SK-N-SH (cell line): Measurements from ENCODE around the gene ECSCR. TPM values are rescaled to one million over a fixed set of nuclear protein-coding genes. Genes with fewer than 3 reads are reported as not detected.

Source experiments
- CTCF ChIA-PET: fragments of 300-600, 350-600 bp; formaldehyde crosslinking; extraction: SDS; loops from one replicate; lab custom pipeline; 2021; lab: Yijun Ruan, JAX
- POLR2A ChIA-PET: fragments of 350-600 bp; sonication (Branson Sonifier 250); formaldehyde crosslinking; extraction: SDS; loops from one replicate; lab custom pipeline; 2020; ENCODE audit warnings: antibody characterized with exemption, inconsistent platforms; lab: Yijun Ruan, JAX
- DNase-seq: peaks from one replicate; pipeline ENCODE4 v3.0.0; 2012
- H2AFZ ChIP-seq: fragments of 200-600 bp; sonication (generic); 2 replicates; pipeline ENCODE4 v1.8.1; 2016; ENCODE audit warnings: antibody characterized with exemption, mild to moderate bottlenecking, low read depth
- H3F3A ChIP-seq: fragments of 200-600 bp; sonication (generic); replicated peaks from 2 replicates; pipeline ENCODE3; 2016; ENCODE audit warnings: antibody characterized with exemption, mild to moderate bottlenecking; ENCODE audit not compliant: insufficient read depth
- H3K27ac ChIP-seq, 2 experiments: fragments of 200-500 bp in 1 of 2; fragments of 200-600 bp in 1 of 2; sonication (Bioruptor generic) in 1 of 2; sonication (generic), shearing (Covaris generic) in 1 of 2; 2 replicates each; pipeline versions ENCODE4 v1.5.1 to v1.6.1; 2014 to 2016; ENCODE audit warnings: low read depth in 2 of 2, inconsistent platforms in 1 of 2, low read length in 1 of 2, mild to moderate bottlenecking in 1 of 2, mixed read lengths in 1 of 2
- H3K27me3 ChIP-seq: fragments of 200-600 bp; sonication (generic), shearing (Covaris generic); 2 replicates; pipeline ENCODE4 v1.6.1; 2016; ENCODE audit warnings: mixed run types; ENCODE audit not compliant: insufficient read depth
- H3K36me3 ChIP-seq, 2 experiments: fragments of 200-500 bp in 1 of 2; fragments of 200-600 bp in 1 of 2; sonication (Bioruptor generic) in 1 of 2; sonication (generic) in 1 of 2; replicated peaks in 1 of 2; 2 replicates each; pipeline versions ENCODE3 to v1.5.1; 2014 to 2016; ENCODE audit warnings: low read length in 1 of 2, mild to moderate bottlenecking in 1 of 2; ENCODE audit not compliant: insufficient read depth in 2 of 2, control insufficient read depth in 1 of 2
- H3K4me1 ChIP-seq, 2 experiments: fragments of 200-500 bp in 1 of 2; fragments of 200-600 bp in 1 of 2; sonication (Bioruptor generic) in 1 of 2; sonication (generic), shearing (Covaris generic) in 1 of 2; 2 replicates each; pipeline versions ENCODE4 v1.5.1 to v1.6.1; 2014 to 2016; ENCODE audit warnings: low read depth in 1 of 2, low read length in 1 of 2, mixed run types in 1 of 2; ENCODE audit not compliant: insufficient read depth in 2 of 2, control insufficient read depth in 1 of 2
- H3K4me2 ChIP-seq: fragments of 200-600 bp; sonication (generic), shearing (Covaris generic); 2 replicates; pipeline ENCODE4 v1.6.1; 2017; ENCODE audit warnings: mixed run types
- H3K4me3 ChIP-seq, 2 experiments: fragments of 200-500 bp in 1 of 2; fragments of 200-600 bp in 1 of 2; sonication (Bioruptor generic) in 1 of 2; sonication (generic), shearing (Covaris generic) in 1 of 2; 2 replicates each; pipeline versions ENCODE4 v1.5.1 to v1.8.1; 2014 to 2016; ENCODE audit warnings: low read depth in 2 of 2, inconsistent platforms in 1 of 2, low read length in 1 of 2, mild to moderate bottlenecking in 1 of 2, mixed read lengths in 1 of 2, moderate library complexity in 1 of 2
- H3K79me2 ChIP-seq: fragments of 200-600 bp; sonication (generic); 2 replicates; pipeline ENCODE4 v1.8.1; 2017; ENCODE audit warnings: mild to moderate bottlenecking; ENCODE audit not compliant: insufficient read depth
- H3K9ac ChIP-seq: fragments of 200-600 bp; sonication (generic); 2 replicates; pipeline ENCODE4 v1.6.1; 2017; ENCODE audit warnings: mixed run types
- H3K9me2 ChIP-seq: fragments of 200-600 bp; sonication (generic); 2 replicates; pipeline ENCODE4 v1.6.1; 2017; ENCODE audit warnings: mixed run types
- H3K9me3 ChIP-seq: fragments of 200-600 bp; sonication (generic); 2 replicates; pipeline ENCODE4 v1.6.1; 2017; ENCODE audit warnings: mixed run types, mild to moderate bottlenecking, moderate library complexity
- H4K20me1 ChIP-seq: fragments of 200-600 bp; sonication (generic); 2 replicates; pipeline ENCODE4 v1.6.1; 2017; ENCODE audit warnings: mild to moderate bottlenecking, mixed run types; ENCODE audit not compliant: insufficient read depth
- EP300 ChIP-seq, 2 experiments: IDR thresholded peaks; 2 replicates each; pipeline versions ENCODE4 v1.4.0 to v1.6.1; 2012; ENCODE audit warnings: borderline replicate concordance in 1 of 2, low read depth in 1 of 2, low read length in 1 of 2
- FOSL2 ChIP-seq: IDR thresholded peaks from 2 replicates; pipeline ENCODE4 v1.4.0; 2012; ENCODE audit warnings: low read depth, mild to moderate bottlenecking, moderate library complexity, borderline replicate concordance
- GABPA ChIP-seq: IDR thresholded peaks from 2 replicates; pipeline ENCODE4 v1.4.0; 2012; ENCODE audit warnings: low read depth, mild to moderate bottlenecking
- GATA2 ChIP-seq: sonication (generic); formaldehyde crosslinking; IDR thresholded peaks from 2 replicates; pipeline ENCODE4 v1.5.0; 2020; ENCODE audit warnings: mild to moderate bottlenecking, missing genetic modification reagents
- MEF2A ChIP-seq: IDR thresholded peaks from 2 replicates; pipeline ENCODE4 v1.4.0; 2012; ENCODE audit warnings: low read depth, borderline replicate concordance
- MXI1 ChIP-seq: IDR thresholded peaks from 2 replicates; pipeline ENCODE4 v1.6.1; 2012; ENCODE audit warnings: mild to moderate bottlenecking, low read depth, low read length, improper control_type of control experiment
- POLR2AphosphoS5 ChIP-seq: IDR thresholded peaks from 2 replicates; pipeline ENCODE4 v1.6.1; 2012; ENCODE audit warnings: low read depth, low read length
- SMC3 ChIP-seq: IDR thresholded peaks from 2 replicates; pipeline ENCODE4 v1.6.1; 2012; ENCODE audit warnings: low read depth, low read length, improper control_type of control experiment
- WGBS: methylation state at CpG from one replicate; pipeline ENCODE4 v1.1.6; 2017; ENCODE audit warnings: low lambda C conversion rate; 5-methylcytosine and 5-hydroxymethylcytosine counted together
- polyA plus RNA-seq, 3 experiments: library from polyadenylated mRNA; depleted of rRNA; stranded (reverse); fragments of >200 nt; gene quantifications; 2 replicates each; pipeline ENCODE4 v1.2.3, GENCODE V29; 2012
- TF ChIP-seq, protein P1 (sequence below): IDR thresholded peaks from 2 replicates; pipeline ENCODE4; 2012
- TF ChIP-seq, protein P2 (sequence below): IDR thresholded peaks from 2 replicates; pipeline ENCODE4 v1.4.0; 2012; ENCODE audit warnings: low read depth, borderline replicate concordance
- TF ChIP-seq, protein P3 (sequence below): fragments of 200-600 bp; sonication (generic); IDR thresholded peaks from 2 replicates; pipeline ENCODE4 v1.6.1; 2017; ENCODE audit warnings: antibody characterized with exemption, mild to moderate bottlenecking, moderate library complexity
- TF ChIP-seq, protein P4 (sequence below): IDR thresholded peaks from 2 replicates; pipeline ENCODE4 v1.6.1; 2012; ENCODE audit warnings: mild to moderate bottlenecking, low read depth, low read length, moderate library complexity

The ECSCR gene
- polyA plus RNA-seq, 1 of the 3 experiments (the other 2 are of a cell fraction), result 10.9 TPM

DNA sequence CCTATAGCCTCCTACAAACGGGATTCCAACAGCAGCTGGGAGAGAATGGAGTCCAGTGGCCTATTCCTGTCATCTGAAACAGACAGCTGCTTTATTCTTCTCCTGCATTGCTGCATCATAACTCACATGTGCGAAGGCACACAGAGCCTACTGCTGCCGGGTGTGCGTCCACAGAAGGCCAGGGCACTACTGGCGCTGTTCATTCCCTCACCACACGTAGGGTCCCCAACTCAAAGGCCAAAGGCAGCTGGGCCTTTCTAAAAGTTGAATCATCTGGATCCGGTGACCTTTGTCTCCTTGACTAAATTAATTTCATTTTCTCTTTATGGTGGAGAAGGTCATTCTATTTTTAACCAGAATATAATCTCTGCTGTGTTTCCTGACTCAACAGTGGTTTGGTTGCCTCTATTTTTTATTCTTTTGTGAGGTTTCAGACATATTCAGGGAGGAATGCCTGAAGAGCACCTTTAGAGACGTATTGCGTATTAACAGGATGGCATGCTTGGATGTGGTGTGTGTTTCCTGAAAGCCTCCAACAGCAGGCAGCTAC, 47.9 kb downstream of the ECSCR start:
- TF ChIP-seq SMC3 (no peak), GATA2 (CRISPR knock-in tag) (no peak), MXI1 (no peak)
- TF ChIP-seq, protein P1, sequence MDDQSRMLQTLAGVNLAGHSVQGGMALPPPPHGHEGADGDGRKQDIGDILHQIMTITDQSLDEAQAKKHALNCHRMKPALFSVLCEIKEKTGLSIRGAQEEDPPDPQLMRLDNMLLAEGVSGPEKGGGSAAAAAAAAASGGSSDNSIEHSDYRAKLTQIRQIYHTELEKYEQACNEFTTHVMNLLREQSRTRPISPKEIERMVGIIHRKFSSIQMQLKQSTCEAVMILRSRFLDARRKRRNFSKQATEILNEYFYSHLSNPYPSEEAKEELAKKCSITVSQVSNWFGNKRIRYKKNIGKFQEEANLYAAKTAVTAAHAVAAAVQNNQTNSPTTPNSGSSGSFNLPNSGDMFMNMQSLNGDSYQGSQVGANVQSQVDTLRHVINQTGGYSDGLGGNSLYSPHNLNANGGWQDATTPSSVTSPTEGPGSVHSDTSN, result no peak
- TF ChIP-seq, protein P2, sequence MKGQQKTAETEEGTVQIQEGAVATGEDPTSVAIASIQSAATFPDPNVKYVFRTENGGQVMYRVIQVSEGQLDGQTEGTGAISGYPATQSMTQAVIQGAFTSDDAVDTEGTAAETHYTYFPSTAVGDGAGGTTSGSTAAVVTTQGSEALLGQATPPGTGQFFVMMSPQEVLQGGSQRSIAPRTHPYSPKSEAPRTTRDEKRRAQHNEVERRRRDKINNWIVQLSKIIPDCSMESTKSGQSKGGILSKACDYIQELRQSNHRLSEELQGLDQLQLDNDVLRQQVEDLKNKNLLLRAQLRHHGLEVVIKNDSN, result no peak
- Histone ChIP-seq H2AFZ (no peak overlapping the region), H3K27me3 (no peaks in the 10 kb centered on the region), H3K27ac (no peak overlapping the region; a peak in 1 of 4 replicates), H3K9me2 (no peaks in the 10 kb centered on the region), H3K9ac (no peak overlapping the region), H3K4me1 (peaks cover 0 to 16% of the 10 kb centered on the region in 2 experiments; a peak in 1 of 4 replicates), H3K4me2 (no peak overlapping the region), H3F3A (no peaks in the 10 kb centered on the region), H3K36me3 (peaks cover 27 to 52% of the 10 kb centered on the region in 2 experiments), H4K20me1 (no peaks in the 10 kb centered on the region), H3K4me3 (no peak overlapping the region), H3K79me2 (no peaks in the 10 kb centered on the region), H3K9me3 (no peaks in the 10 kb centered on the region)
- 94% methylated on average over 9 of the region's 9 CpGs for WGBS
- ChIA-PET POLR2A (no interaction called here), CTCF (interaction anchor here (1.6 kb wide), 1 partner anchor 10 kb away, joined by 3 read pairs; no protein-coding TSS in a partner anchor)
- DNase-seq, result no peak

DNA sequence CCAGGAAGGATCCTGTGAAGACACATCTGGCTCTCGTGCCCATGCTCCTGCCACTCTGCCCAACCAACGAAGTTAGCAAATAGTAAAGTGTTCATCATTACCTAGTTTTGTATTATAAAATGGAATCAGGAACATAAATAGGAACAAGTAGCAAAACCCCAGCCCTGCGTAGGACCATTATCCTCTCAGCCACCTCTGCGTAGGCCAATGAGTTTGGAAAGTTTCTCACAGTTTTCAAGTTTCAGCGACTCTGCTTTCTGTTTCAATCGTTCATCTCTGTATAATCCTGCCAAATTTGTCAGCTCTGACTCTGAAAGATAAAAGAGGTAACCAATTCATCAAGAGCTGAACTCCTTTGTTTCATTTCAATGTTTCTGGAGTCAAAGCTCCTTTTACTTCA, 48.6 kb downstream of the ECSCR start:
- Histone ChIP-seq H4K20me1 (no peaks in the 10 kb centered on the region), H2AFZ (no peak overlapping the region), H3K27ac (no peak overlapping the region), H3K4me3 (no peak overlapping the region)
- no peak for TF ChIP-seq MEF2A
- TF ChIP-seq, protein P3, sequence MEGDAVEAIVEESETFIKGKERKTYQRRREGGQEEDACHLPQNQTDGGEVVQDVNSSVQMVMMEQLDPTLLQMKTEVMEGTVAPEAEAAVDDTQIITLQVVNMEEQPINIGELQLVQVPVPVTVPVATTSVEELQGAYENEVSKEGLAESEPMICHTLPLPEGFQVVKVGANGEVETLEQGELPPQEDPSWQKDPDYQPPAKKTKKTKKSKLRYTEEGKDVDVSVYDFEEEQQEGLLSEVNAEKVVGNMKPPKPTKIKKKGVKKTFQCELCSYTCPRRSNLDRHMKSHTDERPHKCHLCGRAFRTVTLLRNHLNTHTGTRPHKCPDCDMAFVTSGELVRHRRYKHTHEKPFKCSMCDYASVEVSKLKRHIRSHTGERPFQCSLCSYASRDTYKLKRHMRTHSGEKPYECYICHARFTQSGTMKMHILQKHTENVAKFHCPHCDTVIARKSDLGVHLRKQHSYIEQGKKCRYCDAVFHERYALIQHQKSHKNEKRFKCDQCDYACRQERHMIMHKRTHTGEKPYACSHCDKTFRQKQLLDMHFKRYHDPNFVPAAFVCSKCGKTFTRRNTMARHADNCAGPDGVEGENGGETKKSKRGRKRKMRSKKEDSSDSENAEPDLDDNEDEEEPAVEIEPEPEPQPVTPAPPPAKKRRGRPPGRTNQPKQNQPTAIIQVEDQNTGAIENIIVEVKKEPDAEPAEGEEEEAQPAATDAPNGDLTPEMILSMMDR, result no peak
- no peak for TF ChIP-seq EP300 (IDR thresholded peaks at IDR 0.05; ENCODE audit: borderline replicate concordance in 1 of 2, low read depth in 1 of 2, low read length in 1 of 2)
- no peak for TF ChIP-seq GABPA
- no peak for TF ChIP-seq GATA2 (CRISPR knock-in tag)
- TF ChIP-seq FOSL2, result no peak
- TF ChIP-seq, protein P4, sequence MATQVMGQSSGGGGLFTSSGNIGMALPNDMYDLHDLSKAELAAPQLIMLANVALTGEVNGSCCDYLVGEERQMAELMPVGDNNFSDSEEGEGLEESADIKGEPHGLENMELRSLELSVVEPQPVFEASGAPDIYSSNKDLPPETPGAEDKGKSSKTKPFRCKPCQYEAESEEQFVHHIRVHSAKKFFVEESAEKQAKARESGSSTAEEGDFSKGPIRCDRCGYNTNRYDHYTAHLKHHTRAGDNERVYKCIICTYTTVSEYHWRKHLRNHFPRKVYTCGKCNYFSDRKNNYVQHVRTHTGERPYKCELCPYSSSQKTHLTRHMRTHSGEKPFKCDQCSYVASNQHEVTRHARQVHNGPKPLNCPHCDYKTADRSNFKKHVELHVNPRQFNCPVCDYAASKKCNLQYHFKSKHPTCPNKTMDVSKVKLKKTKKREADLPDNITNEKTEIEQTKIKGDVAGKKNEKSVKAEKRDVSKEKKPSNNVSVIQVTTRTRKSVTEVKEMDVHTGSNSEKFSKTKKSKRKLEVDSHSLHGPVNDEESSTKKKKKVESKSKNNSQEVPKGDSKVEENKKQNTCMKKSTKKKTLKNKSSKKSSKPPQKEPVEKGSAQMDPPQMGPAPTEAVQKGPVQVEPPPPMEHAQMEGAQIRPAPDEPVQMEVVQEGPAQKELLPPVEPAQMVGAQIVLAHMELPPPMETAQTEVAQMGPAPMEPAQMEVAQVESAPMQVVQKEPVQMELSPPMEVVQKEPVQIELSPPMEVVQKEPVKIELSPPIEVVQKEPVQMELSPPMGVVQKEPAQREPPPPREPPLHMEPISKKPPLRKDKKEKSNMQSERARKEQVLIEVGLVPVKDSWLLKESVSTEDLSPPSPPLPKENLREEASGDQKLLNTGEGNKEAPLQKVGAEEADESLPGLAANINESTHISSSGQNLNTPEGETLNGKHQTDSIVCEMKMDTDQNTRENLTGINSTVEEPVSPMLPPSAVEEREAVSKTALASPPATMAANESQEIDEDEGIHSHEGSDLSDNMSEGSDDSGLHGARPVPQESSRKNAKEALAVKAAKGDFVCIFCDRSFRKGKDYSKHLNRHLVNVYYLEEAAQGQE, result no peak
- no peak for TF ChIP-seq POLR2AphosphoS5
- TF ChIP-seq, all 33 proteins: peak for 0
- ChIA-PET CTCF (interaction anchor here (1.0 to 1.6 kb wide), 3 partner anchors 8 to 100 kb away, joined by 3 to 9 read pairs (median 4); no protein-coding TSS in a partner anchor), POLR2A (no interaction called here)
- Histone ChIP-seq H3K36me3 (peaks cover 27 to 45% of the 10 kb centered on the region in 2 experiments), H3F3A (no peaks in the 10 kb centered on the region), H3K4me1 (peaks cover 0 to 19% of the 10 kb centered on the region in 2 experiments; a peak in 1 of 4 replicates), H3K4me2 (no peak overlapping the region), H3K79me2 (no peaks in the 10 kb centered on the region), H3K9me2 (no peaks in the 10 kb centered on the region), H3K9ac (no peak overlapping the region), H3K27me3 (no peaks in the 10 kb centered on the region), H3K9me3 (no peaks in the 10 kb centered on the region)
- WGBS, result 87% methylated on average over 6 of the region's 6 CpGs
- DNase-seq, result no peak
